Measurements from ENCODE around the gene LYZL1. TPM values are rescaled to one million over a fixed set of nuclear protein-coding genes. Genes with fewer than 3 reads are reported as not detected.

Gene LYZL1
- total and polyA plus RNA-seq, 2 of the 8 experiments (the other 6 are each of a cell fraction or from before 2014, with no cell fraction given) = not detected

GRCh38 chr10:29245476-29245875 is 43.4 kb upstream of the LYZL1 start:
- H3K4me3 ChIP-seq (ENCODE audit: extremely low read depth in 1 of 4, insufficient read depth in 2 of 4, low read depth in 3 of 4, low read length in 4 of 4) = no peak overlapping the region
- no peaks in the 10 kb centered on the region for H3K23me2 ChIP-seq (ENCODE audit: low read depth, low read length)
- H3K79me1 ChIP-seq (ENCODE audit: low read depth, low read length) = no peaks in the 10 kb centered on the region; the same call in 1 of the 2 replicates
- no peaks in the 10 kb centered on the region for H3K36me3 ChIP-seq (ENCODE audit: control insufficient read depth in 2 of 4, insufficient read depth in 4 of 4, low read length in 3 of 4)
- H4K8ac ChIP-seq (ENCODE audit: extremely low read depth, insufficient read depth, low read length) = no peak overlapping the region
- H3K27me3 ChIP-seq (replicated peaks in 1 of 4; ENCODE audit: control insufficient read depth in 3 of 4, extremely low read depth in 1 of 4, insufficient read depth in 3 of 4, low read length in 3 of 4) = no peaks in the 10 kb centered on the region
- no peak overlapping the region for H2BK20ac ChIP-seq (ENCODE audit: low read length)
- DNase-seq (ENCODE audit: low read depth in 1 of 2, low spot score in 2 of 2) (no peak), FAIRE-seq (no peak)
- H3K14ac ChIP-seq (ENCODE audit: insufficient read length) = no peak overlapping the region
- no peak overlapping the region for H2BK12ac ChIP-seq (ENCODE audit: low read depth, low read length)
- CTCF ChIA-PET (ENCODE audit: partially characterized antibody) = interaction anchor here (1.7 to 7.3 kb wide), 3 partner anchors 9 to 114 kb away, joined by 3 to 94 read pairs (median 9); no protein-coding TSS in a partner anchor
- H2BK15ac ChIP-seq (ENCODE audit: low read length) = no peak overlapping the region
- no peak overlapping the region for H2AK5ac ChIP-seq (ENCODE audit: low read depth, low read length)
- H3K56ac ChIP-seq (replicated peaks; ENCODE audit: insufficient read length, low read depth, low read length) = no peak overlapping the region
- H2BK5ac ChIP-seq (ENCODE audit: low read depth, low read length) = no peak overlapping the region
- 0 out of 2 replicates have a peak overlapping the region, but pooled peaks have one; percentile 29 for H2AFZ ChIP-seq (ENCODE audit: low read length)
- no peak overlapping the region for H2BK120ac ChIP-seq (replicated peaks; ENCODE audit: low read depth, low read length)
- H4K5ac ChIP-seq (ENCODE audit: insufficient read length, low read depth, low read length) = no peak overlapping the region
- no peak overlapping the region for H3K23ac ChIP-seq (ENCODE audit: insufficient read length)
- 96% methylated on average over 11 of the region's 11 CpGs; no CpG with 5 or more reads in 1 of the 2 experiments for WGBS, 2 experiments (ENCODE audit: extremely low coverage in 1 of 2, insufficient coverage in 1 of 2, insufficient read length in 1 of 2, insufficient replicate concordance in 2 of 2, low coverage in 1 of 2, low lambda C conversion rate in 2 of 2, missing lambda C conversion rate in 1 of 2)
- H4K91ac ChIP-seq (replicated peaks; ENCODE audit: insufficient read length, low read length) = no peak overlapping the region
- POLR2A ChIA-PET (ENCODE audit: partially characterized antibody) = no interaction called here
- no peak overlapping the region for H3K27ac ChIP-seq (ENCODE audit: low read depth, low read length)
- no peak overlapping the region for H3K4me2 ChIP-seq (ENCODE audit: insufficient read depth in 1 of 2, low read depth in 2 of 2, low read length in 2 of 2)
- H3K79me2 ChIP-seq (ENCODE audit: control insufficient read depth in 1 of 2, insufficient read depth in 2 of 2, low read length in 2 of 2) = no peaks in the 10 kb centered on the region
- H3K4ac ChIP-seq (replicated peaks; ENCODE audit: insufficient read length, low read depth, low read length) = no peak overlapping the region
- no peaks in the 10 kb centered on the region for H3K4me1 ChIP-seq (replicated peaks in 1 of 4; ENCODE audit: control insufficient read depth in 3 of 4, insufficient read depth in 4 of 4, low read length in 3 of 4)
- no peaks in the 10 kb centered on the region for H4K20me1 ChIP-seq (replicated peaks in 1 of 2; ENCODE audit: control insufficient read depth in 1 of 2, insufficient read depth in 2 of 2, low read length in 2 of 2)
- H3K9me3 ChIP-seq (ENCODE audit: insufficient read depth in 2 of 2, low read depth in 1 of 2, low read length in 1 of 2) = no peaks in the 10 kb centered on the region
- H3K9ac ChIP-seq (replicated peaks in 1 of 4; ENCODE audit: extremely low read depth in 1 of 4, low read depth in 3 of 4, low read length in 3 of 4) = no peak overlapping the region
- H3K18ac ChIP-seq (ENCODE audit: extremely low read depth, low read length) = no peak overlapping the region
- TF ChIP-seq BRCA1 (IDR thresholded peaks at IDR 0.05; ENCODE audit: low read depth, low read length) (no peak), ATF3 (IDR thresholded peaks at IDR 0.05; ENCODE audit: insufficient read depth, low read depth, low read length) (no peak), SIX5 (IDR thresholded peaks at IDR 0.05; ENCODE audit: low read depth, low read length) (no peak), TAF7 (optimal IDR thresholded peaks at IDR 0.05; ENCODE audit: borderline replicate concordance, low read depth, low read length) (no peak), HDAC2 (IDR thresholded peaks at IDR 0.05; ENCODE audit: borderline replicate concordance in 1 of 2, low read depth in 2 of 2, low read length in 2 of 2) (no peak), TBP (IDR thresholded peaks at IDR 0.05; ENCODE audit: low read depth, low read length) (no peak), CTBP2 (IDR thresholded peaks at IDR 0.05; ENCODE audit: borderline replicate concordance, insufficient read depth, insufficient read length, low read length) (no peak), NRF1 (IDR thresholded peaks at IDR 0.05; ENCODE audit: low read depth, low read length) (no peak), KDM5A (IDR thresholded peaks at IDR 0.05; ENCODE audit: low read length) (no peak), ATF2 (IDR thresholded peaks at IDR 0.05; ENCODE audit: low read length) (no peak), SP2 (IDR thresholded peaks at IDR 0.05; ENCODE audit: low read length) (no peak), SUZ12 (IDR thresholded peaks at IDR 0.05; ENCODE audit: low read length) (no peak)

All from H1 (cell line).